ENCODE measurements around the gene USP36. TPM values are rescaled to one million over a fixed set of nuclear protein-coding genes. Genes with fewer than 3 reads are reported as not detected.

USP36 gene
- total RNA-seq, 6 experiments from 2014 or later, result 12.7 to 27.8 (median 18.7) TPM

- no peak for ATAC-seq
- Histone ChIP-seq H3K4me3 (no peak overlapping the region), H3K9me3 (no peaks in the 10 kb centered on the region), H3K36me3 (no peaks in the 10 kb centered on the region), H3K27me3 (no peaks in the 10 kb centered on the region), H3K27ac (no peak overlapping the region), H3K4me1 (no peaks in the 10 kb centered on the region)
- intact Hi-C loops (cut with DNase I), result no loop called here
- TF ChIP-seq POLR2A (IDR thresholded peaks at IDR 0.05) (no peak), CTCF (IDR thresholded peaks at IDR 0.05) (no peak)
- WGBS (ENCODE audit: insufficient coverage, low coverage, low lambda C conversion rate, missing lambda C conversion rate), result 53% methylated on average over 4 of the region's 11 CpGs
- DNase-seq, result no peak
Observed at GRCh38 chr17:78853926-78854394, 13.3 kb upstream of the USP36 start.

GRCh38 chr17:78852709-78853121, 12.1 kb upstream of the USP36 start:
- WGBS (ENCODE audit: insufficient coverage, low coverage, low lambda C conversion rate, missing lambda C conversion rate), result 55% methylated on average over 12 of the region's 16 CpGs
- TF ChIP-seq POLR2A (IDR thresholded peaks at IDR 0.05), result no peak
- peak in 2 of 4 donors; percentile 12 to 19 for TF ChIP-seq CTCF (IDR thresholded peaks at IDR 0.05)
- DNase-seq (no peak), ATAC-seq (peak; percentile 24 to 77 (median 56))
- Histone ChIP-seq H3K36me3 (no peaks in the 10 kb centered on the region), H3K27ac (no peak overlapping the region), H3K4me3 (no peak overlapping the region), H3K27me3 (no peaks in the 10 kb centered on the region), H3K4me1 (no peaks in the 10 kb centered on the region), H3K9me3 (no peaks in the 10 kb centered on the region)
- intact Hi-C loops (cut with DNase I), result no loop called here

- WGBS (ENCODE audit: insufficient coverage, low coverage, low lambda C conversion rate, missing lambda C conversion rate), result 95% methylated on average over 2 of the region's 5 CpGs
- H3K27ac ChIP-seq, result no peak overlapping the region
- no peak overlapping the region for H3K4me3 ChIP-seq
- H3K36me3 ChIP-seq, result no peaks in the 10 kb centered on the region
- ATAC-seq (no peak), DNase-seq (no peak)
- intact Hi-C loops (cut with DNase I), result no loop called here
- no peaks in the 10 kb centered on the region for H3K9me3 ChIP-seq
- H3K27me3 ChIP-seq, result no peaks in the 10 kb centered on the region
- no peaks in the 10 kb centered on the region for H3K4me1 ChIP-seq
- TF ChIP-seq CTCF (IDR thresholded peaks at IDR 0.05) (no peak), POLR2A (IDR thresholded peaks at IDR 0.05) (no peak)
Observed at GRCh38 chr17:78849026-78849425, 8.4 kb upstream of the USP36 start.

- H3K27me3 ChIP-seq, result no peaks in the 10 kb centered on the region
- no peaks in the 10 kb centered on the region for H3K4me1 ChIP-seq
- no peaks in the 10 kb centered on the region for H3K36me3 ChIP-seq
- no peak for ATAC-seq
- no peaks in the 10 kb centered on the region for H3K9me3 ChIP-seq
- WGBS (ENCODE audit: insufficient coverage, low coverage, low lambda C conversion rate, missing lambda C conversion rate), result 87% methylated on average over 3 of the region's 3 CpGs
- no peak for DNase-seq
- no peak overlapping the region for H3K27ac ChIP-seq
- intact Hi-C loops (cut with DNase I), result no loop called here
- no peak for TF ChIP-seq CTCF (IDR thresholded peaks at IDR 0.05)
- TF ChIP-seq POLR2A (IDR thresholded peaks at IDR 0.05), result no peak
- no peak overlapping the region for H3K4me3 ChIP-seq
Observed at GRCh38 chr17:78847052-78847451, 6.4 kb upstream of the USP36 start.

Measured in right lobe of liver (tissue), 6 donors.